SKM-1 treated with dmso at 0.1 percent for 144 hours (cell line): ENCODE results near the gene FBXO42.

Experiments
- DNase-seq: peaks from one replicate; lab custom pipeline; 2025; ENCODE audit not compliant: unreplicated experiment; lab: John Stamatoyannopoulos, UW

The FBXO42 gene

GRCh38 chr1:16326833-16327404 is 25.4 kb downstream of the FBXO42 start:
- peak; percentile 8 for DNase-seq

GRCh38 chr1:16324456-16324890 is 27.8 kb downstream of the FBXO42 start:
- no peak for DNase-seq

- no peak for DNase-seq
Observed at GRCh38 chr1:16321176-16321867, 31.0 kb downstream of the FBXO42 start.

DNA sequence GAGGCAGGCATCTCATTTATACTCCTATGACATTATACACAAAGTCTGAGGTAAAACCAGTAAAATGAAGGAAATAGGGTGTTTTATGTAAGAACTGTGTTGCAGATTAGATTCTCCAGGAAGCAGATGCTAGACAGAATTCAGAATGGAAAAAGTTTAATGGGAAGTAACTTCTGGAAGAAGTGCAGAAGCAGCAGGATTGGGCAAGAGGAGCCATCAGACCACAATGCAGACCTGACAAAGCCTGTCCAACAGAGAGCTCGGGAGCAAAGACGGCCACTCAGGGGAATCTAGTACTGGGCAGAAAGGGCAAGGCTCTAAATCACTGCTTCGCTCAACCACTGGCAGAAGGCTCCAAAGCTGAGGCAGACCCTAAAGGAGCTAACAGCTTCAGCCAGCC is 33.7 kb downstream of the FBXO42 start:
- peak; percentile 26 for DNase-seq

- DNase-seq, result no peak
Observed at GRCh38 chr1:16315437-16315836, 36.8 kb downstream of the FBXO42 start.

DNA sequence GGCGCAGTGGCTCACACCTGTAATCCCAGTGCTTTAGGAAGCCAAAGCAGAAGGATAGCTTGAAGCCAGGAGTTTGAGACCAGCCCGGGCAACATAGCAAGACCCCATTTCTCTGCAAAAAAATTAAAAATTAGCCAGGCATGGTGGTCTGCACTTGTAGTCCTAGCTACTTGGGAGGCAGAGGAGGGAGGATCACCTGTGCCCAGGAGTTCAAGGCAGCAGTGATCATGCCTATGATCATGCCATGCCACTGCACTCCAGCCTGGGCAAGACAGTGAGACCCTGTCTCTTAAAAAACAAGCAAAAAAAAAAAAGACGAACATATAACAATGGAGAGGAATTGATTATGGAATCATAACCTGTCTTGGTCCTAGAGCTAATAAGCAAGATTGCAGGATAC is 45.1 kb downstream of the FBXO42 start:
- DNase-seq, result no peak

- peak; percentile 39 for DNase-seq
Observed at GRCh38 chr1:16302709-16303627, 49.3 kb downstream of the FBXO42 start.

DNA sequence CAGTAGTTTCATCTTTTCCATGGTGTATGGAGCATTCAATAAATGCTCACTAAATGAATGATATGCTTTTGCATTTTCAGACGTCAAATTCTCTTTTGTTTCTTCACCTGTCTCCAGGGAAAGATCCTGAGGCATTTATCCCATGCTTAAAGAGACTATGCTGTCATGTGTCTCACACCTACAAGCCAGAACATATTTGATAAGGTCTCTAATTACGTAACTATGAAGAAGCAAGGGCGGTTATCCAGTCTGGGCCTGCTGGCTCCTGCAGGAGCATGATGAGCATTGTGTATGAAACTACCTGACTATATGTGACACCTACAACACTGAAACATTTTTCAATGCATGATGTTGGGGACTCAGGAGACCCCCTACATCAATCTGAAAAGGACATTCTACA is 51.8 kb downstream of the FBXO42 start:
- DNase-seq, result no peak

- DNase-seq, result no peak
Observed at GRCh38 chr1:16298653-16299052, 53.6 kb downstream of the FBXO42 start.

DNA sequence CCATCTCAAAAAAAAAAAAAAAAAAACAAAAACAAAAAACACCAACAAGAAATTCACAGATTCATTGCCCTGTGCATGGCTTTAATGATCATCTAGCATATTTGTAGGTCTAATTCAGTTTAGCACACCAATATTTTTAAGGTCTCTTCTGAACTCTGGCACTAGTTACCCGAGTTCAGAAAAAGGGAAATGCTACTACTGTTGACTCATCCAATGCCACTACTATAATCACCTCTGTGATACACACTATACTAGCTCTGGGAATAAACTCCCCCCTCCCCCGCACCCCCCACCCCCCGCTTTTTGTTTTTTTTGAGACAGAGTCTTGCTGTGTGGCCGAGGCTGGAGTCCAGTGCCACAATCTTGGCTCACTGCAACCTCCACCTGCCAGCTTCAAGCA is 55.6 kb downstream of the FBXO42 start:
- DNase-seq, result no peak

GRCh38 chr1:16294219-16295212 is 57.8 kb downstream of the FBXO42 start:
- DNase-seq, result no peak

DNA sequence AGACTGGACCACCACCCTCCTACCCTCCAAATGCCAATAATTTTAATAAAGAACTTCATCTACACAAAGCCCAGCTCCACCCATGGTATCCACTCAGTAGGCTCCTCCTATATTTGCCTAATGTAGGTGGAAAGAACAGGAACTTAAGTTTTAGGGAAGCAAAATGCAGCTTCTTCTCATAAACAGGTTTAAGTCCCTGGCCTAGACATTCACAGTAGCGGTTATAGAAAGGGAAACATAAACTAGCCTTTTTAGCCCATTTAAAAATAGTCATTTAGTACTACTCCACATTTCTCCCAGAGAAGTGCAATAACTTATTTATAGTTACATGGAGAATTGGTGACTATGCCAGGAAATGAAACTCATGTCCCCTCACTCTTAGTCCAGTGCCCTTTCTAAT is 58.7 kb downstream of the FBXO42 start:
- DNase-seq, result peak; percentile 46

DNA sequence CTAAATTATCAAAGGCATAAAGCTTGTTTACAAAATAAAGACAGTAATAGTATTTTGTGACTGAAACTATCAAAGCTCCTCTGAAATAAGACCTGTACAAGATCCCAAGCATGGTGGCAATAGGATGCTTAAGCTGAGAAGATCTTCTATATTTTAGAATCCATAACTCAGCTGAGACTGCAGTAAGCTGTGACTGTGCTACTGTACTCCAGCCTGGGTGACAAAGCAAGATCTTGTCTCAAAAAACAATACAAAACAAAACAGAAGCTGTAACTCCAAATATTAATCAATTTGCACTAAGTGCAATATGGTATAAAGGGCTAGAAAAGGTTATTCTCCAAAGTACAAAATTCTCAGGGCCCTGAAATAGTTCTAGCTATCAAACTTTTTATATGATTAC is 59.5 kb downstream of the FBXO42 start:
- DNase-seq, result no peak

- DNase-seq, result no peak
Observed at GRCh38 chr1:16289959-16290358, 62.3 kb downstream of the FBXO42 start.

DNA sequence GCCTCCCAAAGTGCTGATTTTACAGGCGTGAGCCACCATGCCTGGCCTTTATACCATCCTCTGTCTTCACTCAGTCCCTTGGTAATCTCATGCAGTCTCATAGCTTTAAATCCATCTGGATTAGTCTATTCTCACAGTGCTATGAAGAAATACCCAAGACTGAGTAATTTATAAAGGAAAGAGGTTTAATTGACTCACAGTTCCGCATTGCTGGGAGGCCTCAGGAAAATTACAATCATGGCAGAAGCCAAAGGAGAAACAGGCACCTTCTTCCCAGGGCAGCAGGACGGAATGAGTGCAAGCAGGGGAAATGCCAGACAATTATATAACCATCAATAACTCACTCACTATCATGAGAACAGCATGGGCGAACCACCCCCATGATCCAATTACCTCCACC is 66.2 kb downstream of the FBXO42 start:
- DNase-seq, result no peak

DNA sequence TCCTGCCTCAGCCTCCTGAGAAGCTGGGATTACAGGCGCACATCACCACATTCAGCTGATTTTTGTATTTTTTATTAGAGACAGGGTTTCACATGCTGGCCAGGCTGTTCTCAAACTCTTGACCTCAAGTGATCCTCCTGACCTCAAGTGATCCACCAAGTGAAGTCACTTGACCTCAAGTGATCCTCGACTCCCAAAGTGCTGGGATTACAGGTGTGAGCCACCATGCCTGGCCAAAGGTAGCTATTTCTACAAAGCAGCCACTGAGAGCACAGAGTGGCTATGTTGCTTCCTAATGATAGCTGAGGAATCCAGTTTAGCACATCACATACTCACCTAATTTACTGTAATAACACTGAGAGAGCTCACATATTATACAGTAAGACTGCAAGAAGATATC is 70.5 kb downstream of the FBXO42 start:
- DNase-seq, result no peak

DNA sequence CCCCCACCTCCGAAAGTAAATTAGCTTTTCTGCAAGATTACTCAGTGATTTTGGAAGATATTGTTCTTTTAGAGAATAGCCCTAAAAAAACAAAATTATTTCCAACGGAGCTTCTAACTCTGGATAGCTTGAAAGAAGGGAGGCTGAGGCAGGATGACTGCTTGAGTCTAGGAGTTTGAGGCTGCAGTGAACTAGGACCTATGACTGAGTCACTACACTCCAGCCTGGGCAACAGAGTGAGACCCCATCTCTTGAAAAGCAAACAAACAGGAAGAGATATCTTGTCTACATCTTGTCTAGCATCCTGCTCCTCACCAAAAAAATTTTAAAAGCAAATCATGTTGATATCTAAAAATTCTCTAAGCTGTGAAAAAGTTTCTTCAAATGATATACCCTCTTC is 73.1 kb downstream of the FBXO42 start:
- no peak for DNase-seq

DNA sequence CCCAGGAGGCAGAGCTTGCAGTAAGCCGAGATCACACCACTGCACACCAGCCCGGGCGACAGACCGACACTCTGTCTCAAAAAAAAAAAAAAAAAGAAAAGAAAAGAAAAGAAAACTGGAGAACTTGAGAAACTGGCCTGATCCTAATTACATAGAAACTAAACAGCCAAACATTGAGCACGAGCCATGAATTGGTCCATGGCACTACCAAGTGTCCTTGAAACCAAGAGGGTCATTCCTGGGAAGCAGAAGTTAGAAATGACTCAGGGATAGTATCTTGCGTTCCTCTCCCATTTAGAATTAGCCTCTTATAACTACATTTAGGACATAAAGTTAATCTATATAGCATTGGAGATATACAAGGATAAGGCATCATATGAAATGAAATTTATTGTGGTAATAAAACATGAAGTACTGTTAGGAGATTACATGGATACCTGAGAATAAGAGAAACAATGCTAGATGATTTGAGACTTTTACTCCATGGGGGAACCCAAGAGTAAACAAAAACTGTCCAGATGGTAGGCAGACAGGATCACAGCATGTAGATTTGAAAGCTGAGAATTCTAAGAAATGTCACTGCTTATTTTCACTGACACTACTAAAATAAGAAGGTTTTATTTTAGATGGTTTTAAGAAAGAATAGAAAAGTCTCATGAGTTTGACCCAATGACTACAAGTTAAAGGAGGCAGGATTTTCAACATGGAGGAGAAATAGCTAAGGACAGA is 75.8 kb downstream of the FBXO42 start:
- no peak for DNase-seq

GRCh38 chr1:16275591-16275990 is 76.7 kb downstream of the FBXO42 start:
- DNase-seq, result no peak

- DNase-seq, result no peak
Observed at GRCh38 chr1:16267690-16268180, 84.5 kb downstream of the FBXO42 start.
